Measurements from ENCODE around the gene TBK1.

Gene TBK1

GRCh38 chr12:64549108-64549507 is 97.2 kb downstream of the TBK1 start:
- no peak for DNase-seq (ENCODE audit: low spot score)

- no peak for DNase-seq (ENCODE audit: low spot score)
These were observed 98.8 kb downstream of the TBK1 start for GRCh38 chr12:64550755-64551154.

- DNase-seq (ENCODE audit: low spot score): no peak
These were observed 99.8 kb downstream of the TBK1 start for GRCh38 chr12:64551676-64552075.
